Naive thymus-derived CD8-positive, alpha-beta T cell (primary cell): ENCODE data around the gene FNDC10. TPM values are rescaled to one million over a fixed set of nuclear protein-coding genes. Genes with fewer than 3 reads are reported as not detected.
A peak's percentile ranks its signal among the peaks of the same experiment; 100 is the strongest.
"Not testable (repeated sequence)": the region's sequence is repeated elsewhere in the genome, so short reads cannot be mapped to it uniquely, and the experiment has no call there.

Source experiments
- ATAC-seq, 2 donors: fragments of 150-1000 bp; cut with Tn5 transposase in 1 of 2; sonication (Bioruptor Pico), chemical (Tn5 transposase) in 1 of 2; 1 replicate in 1 of 2; 2 replicates in 1 of 2; pipeline ENCODE4 v1.10.0; 2021; ENCODE audit warnings: mild to moderate bottlenecking in 2 of 2, moderate library complexity in 2 of 2
- POLR2A ChIA-PET: fragments of 350-600 bp; sonication (Branson Sonifier 250); formaldehyde crosslinking; loops from one replicate; lab custom pipeline; 2021; ENCODE audit warnings: antibody characterized with exemption; lab: Charles Lee
- DNase-seq, 10 donors: peaks; one replicate each; pipeline versions ENCODE4 v3.0.0 to v3.0.0-alpha.2; 2020 to 2022
- H3K27ac Mint-ChIP-seq, 10 donors: one replicate each; pipeline ENCODE4 v1.8.0; 2020 to 2022; ENCODE audit warnings: mild to moderate bottlenecking in 10 of 10, mixed read lengths in 10 of 10, moderate library complexity in 4 of 10, inconsistent platforms in 1 of 10
- H3K27me3 Mint-ChIP-seq, 5 donors: one replicate each; pipeline ENCODE4 v1.8.0; 2021 to 2022; ENCODE audit warnings: mixed read lengths in 5 of 5
- H3K36me3 Mint-ChIP-seq, 3 donors: one replicate each; pipeline ENCODE4 v1.8.0; 2020 to 2022; ENCODE audit warnings: mixed read lengths in 3 of 3, mild to moderate bottlenecking in 2 of 3, inconsistent platforms in 1 of 3
- H3K4me1 Mint-ChIP-seq, 4 donors: one replicate each; pipeline ENCODE4 v1.8.0; 2021 to 2022; ENCODE audit warnings: mixed read lengths in 4 of 4
- H3K4me3 Mint-ChIP-seq, 10 donors: one replicate each; pipeline ENCODE4 v1.8.0; 2020 to 2022; ENCODE audit warnings: mild to moderate bottlenecking in 10 of 10, mixed read lengths in 10 of 10, moderate library complexity in 6 of 10, inconsistent platforms in 1 of 10
- H3K9me3 Mint-ChIP-seq, 9 donors: one replicate each; pipeline ENCODE4 v1.8.0; 2020 to 2022; ENCODE audit warnings: mixed read lengths in 9 of 9, mild to moderate bottlenecking in 3 of 9, inconsistent platforms in 1 of 9, moderate library complexity in 1 of 9
- polyA plus RNA-seq, 3 donors: library from polyadenylated mRNA; unstranded; fragments of 300-500 nt; fragmentation: Illumina TruSeq; gene quantifications; one replicate each; pipeline ENCODE4 v1.2.3, GENCODE V29; 2021
- total RNA-seq, 8 experiments: library from RNA in 2 of 8; stranded (reverse) in 2 of 8; gene quantifications; one replicate each; pipeline ENCODE4 v1.2.3 and lab custom pipeline; 2021 to 2026

Gene FNDC10
- total and polyA plus RNA-seq, 5 experiments from 2014 or later, result 0.75 to 3.8 (median 2.4) TPM

GRCh38 chr1:1633409-1633808, 33.5 kb upstream of the FNDC10 start:
- H3K9me3 Mint-ChIP-seq, H3K27me3 Mint-ChIP-seq, ATAC-seq, H3K36me3 Mint-ChIP-seq, DNase-seq, POLR2A ChIA-PET, H3K27ac Mint-ChIP-seq, H3K4me3 Mint-ChIP-seq, H3K4me1 Mint-ChIP-seq: not testable (repeated sequence)

GRCh38 chr1:1631782-1632420, 32.0 kb upstream of the FNDC10 start, which contains the start of gene MMP23B:
MMP23B (plus strand) TSS chr1:1632173; CDS start chr1:1632219, 46 bp downstream.
- peak within 1 kb of the TSS; percentile 45 to 86 (median 76) for H3K4me3 Mint-ChIP-seq
- POLR2A ChIA-PET, result interaction anchor here (0.6 to 8.4 kb wide), 3 partner anchors 15 to 91 kb away, joined by 3 to 246 read pairs (median 10); partner anchors contain the start of gene MIB2

GRCh38 chr1:1630965-1631781, 31.2 kb upstream of the FNDC10 start:
- Mint-ChIP-seq H3K27ac (peak overlapping the region in 8 of 10 donors; percentile 9 to 94 (median 78)), H3K4me1 (peaks cover 2 to 9% (median 6%) of the 10 kb centered on the region in 4 donors), H3K9me3 (peaks cover 0 to 1% (median 0%) of the 10 kb centered on the region in 9 donors), H3K4me3 (peak overlapping the region; percentile 45 to 86 (median 76)), H3K27me3 (peaks cover 0 to 4% (median 0%) of the 10 kb centered on the region in 5 donors), H3K36me3 (peaks cover 0 to under 1% (median 0%) of the 10 kb centered on the region in 3 donors)
- DNase-seq, result peak in 6 of 10 donors; percentile 15 to 68 (median 36)
- no peak for ATAC-seq
- POLR2A ChIA-PET, result interaction anchor here (0.5 to 8.4 kb wide), 10 partner anchors 14 to 278 kb away, joined by 3 to 246 read pairs (median 5); partner anchors contain the start of genes CDK11A and MIB2

More at GRCh38 chr1:1631782-1632420, 32.0 kb upstream of the FNDC10 start, which contains the start of gene MMP23B:
- Mint-ChIP-seq H3K36me3 (peaks cover 0 to 6% (median 0%) of the 10 kb centered on the region in 3 donors), H3K27ac (peak within 1 kb of the TSS in 8 of 10 donors; percentile 9 to 90 (median 78)), H3K9me3 (peaks cover 0 to 1% (median 0%) of the 10 kb centered on the region in 9 donors), H3K27me3 (peaks cover 0 to 4% (median 0%) of the 10 kb centered on the region in 5 donors), H3K4me1 (peaks cover 2 to 9% (median 6%) of the 10 kb centered on the region in 4 donors)
- ATAC-seq (no peak), DNase-seq (peak in 1 of 10 donors; percentile 32)

- DNase-seq (peak; percentile 90 to 97 (median 94)), ATAC-seq (peak; percentile 73 to 78)
- Mint-ChIP-seq H3K4me1 (peaks cover 4 to 12% (median 7%) of the 10 kb centered on the region in 4 donors), H3K27ac (peak overlapping the region; percentile 83 to 99 (median 95)), H3K9me3 (peaks cover 0 to 1% (median 0%) of the 10 kb centered on the region in 9 donors), H3K27me3 (peaks cover 0 to 4% (median 0%) of the 10 kb centered on the region in 5 donors), H3K4me3 (peak overlapping the region; percentile 85 to 94 (median 91)), H3K36me3 (no peaks in the 10 kb centered on the region)
- POLR2A ChIA-PET, result interaction anchor here (0.5 to 8.4 kb wide), 16 partner anchors 14 to 595 kb away, joined by 3 to 246 read pairs (median 5); partner anchors contain the start of genes CCNL2, CDK11A, MIB2 and MRPL20
Measured at GRCh38 chr1:1630191-1630964, 30.4 kb upstream of the FNDC10 start.

- DNase-seq (peak in 9 of 10 donors; percentile 65 to 90 (median 81)), ATAC-seq (peak; percentile 44 to 54)
- Mint-ChIP-seq H3K27me3 (peaks cover 0 to 4% (median 0%) of the 10 kb centered on the region in 5 donors), H3K36me3 (no peaks in the 10 kb centered on the region), H3K9me3 (peaks cover 0 to 1% (median 0%) of the 10 kb centered on the region in 9 donors), H3K27ac (peak overlapping the region; percentile 48 to 97 (median 94)), H3K4me1 (peaks cover 5 to 14% (median 8%) of the 10 kb centered on the region in 4 donors), H3K4me3 (peak overlapping the region; percentile 62 to 89 (median 80))
- POLR2A ChIA-PET, result interaction anchor here (0.6 to 8.4 kb wide), 19 partner anchors 13 to 596 kb away, joined by 3 to 246 read pairs (median 4); partner anchors contain the start of genes CCNL2, CDK11A, MIB2 and MRPL20
Measured at GRCh38 chr1:1629430-1630190, 29.7 kb upstream of the FNDC10 start.

- H3K27ac Mint-ChIP-seq, result peak overlapping the region in 5 of 10 donors; percentile 17 to 88 (median 80)
- ATAC-seq (peak; percentile 3 to 16), DNase-seq (peak in 8 of 10 donors; percentile 29 to 70 (median 48))
- H3K4me1 Mint-ChIP-seq, result peaks cover 5 to 14% (median 8%) of the 10 kb centered on the region in 4 donors
- H3K9me3 Mint-ChIP-seq, result peaks cover 0 to 1% (median 0%) of the 10 kb centered on the region in 9 donors
- peaks cover 0 to 4% (median 0%) of the 10 kb centered on the region in 5 donors for H3K27me3 Mint-ChIP-seq
- POLR2A ChIA-PET, result interaction anchor here (0.6 to 8.4 kb wide), 14 partner anchors 12 to 221 kb away, joined by 3 to 246 read pairs (median 4); partner anchors contain the start of genes MIB2 and MRPL20
- no peaks in the 10 kb centered on the region for H3K36me3 Mint-ChIP-seq
- H3K4me3 Mint-ChIP-seq, result peak overlapping the region in 7 of 10 donors; percentile 23 to 85 (median 54)
Measured at GRCh38 chr1:1628754-1629429, 29.0 kb upstream of the FNDC10 start.

- DNase-seq, result peak in 6 of 10 donors; percentile 17 to 64 (median 23)
- peak overlapping the region in 7 of 10 donors; percentile 22 to 85 (median 54) for H3K4me3 Mint-ChIP-seq
- peak overlapping the region in 4 of 10 donors; percentile 33 to 83 (median 60) for H3K27ac Mint-ChIP-seq
- peaks cover 5 to 14% (median 8%) of the 10 kb centered on the region in 4 donors for H3K4me1 Mint-ChIP-seq
- peaks cover 0 to 4% (median 0%) of the 10 kb centered on the region in 5 donors for H3K27me3 Mint-ChIP-seq
- no peaks in the 10 kb centered on the region for H3K36me3 Mint-ChIP-seq
- POLR2A ChIA-PET, result interaction anchor here (0.9 to 8.4 kb wide), 9 partner anchors 11 to 220 kb away, joined by 3 to 246 read pairs (median 4); partner anchors contain the start of genes MIB2 and MRPL20
- peaks cover 0 to 1% (median 0%) of the 10 kb centered on the region in 9 donors for H3K9me3 Mint-ChIP-seq
- no peak for ATAC-seq
Measured at GRCh38 chr1:1627829-1628753, 28.2 kb upstream of the FNDC10 start.

GRCh38 chr1:1627261-1627828, 27.4 kb upstream of the FNDC10 start:
- H3K27me3 Mint-ChIP-seq, result peaks cover 0 to 4% (median 0%) of the 10 kb centered on the region in 5 donors
- POLR2A ChIA-PET, result interaction anchor here (1.4 to 8.4 kb wide), 2 partner anchors 11 to 29 kb away, joined by 3 to 246 read pairs; partner anchors contain the start of gene MIB2
- ATAC-seq (no peak), DNase-seq (peak in 1 of 10 donors; percentile 63)
- no peaks in the 10 kb centered on the region for H3K36me3 Mint-ChIP-seq
- peak overlapping the region in 3 of 10 donors; percentile 10 to 76 (median 59) for H3K27ac Mint-ChIP-seq
- H3K4me3 Mint-ChIP-seq, result peak overlapping the region in 3 of 10 donors; percentile 27 to 63 (median 53)
- peaks cover 0 to 1% (median 0%) of the 10 kb centered on the region in 9 donors for H3K9me3 Mint-ChIP-seq
- peaks cover 8 to 16% (median 11%) of the 10 kb centered on the region in 4 donors for H3K4me1 Mint-ChIP-seq
